HepG2 (cell line): ENCODE measurements around the gene LRRC74B. TPM values are rescaled to one million over a fixed set of nuclear protein-coding genes. Genes with fewer than 3 reads are reported as not detected.
A peak's percentile ranks its signal among the peaks of the same experiment; 100 is the strongest.

Experiments
- DMAP1 ChIP-seq: IDR thresholded peaks from 2 replicates; pipeline ENCODE4 v1.6.1; 2016
- HINFP ChIP-seq: sonication (generic); formaldehyde crosslinking; IDR thresholded peaks from 2 replicates; pipeline ENCODE4 v1.4.0; 2020; ENCODE audit warnings: low read depth, mild to moderate bottlenecking, missing genetic modification reagents
- HMG20A ChIP-seq: IDR thresholded peaks from 2 replicates; pipeline ENCODE4 v1.6.1; 2016; ENCODE audit warnings: borderline replicate concordance
- HOXA9 ChIP-seq: sonication (generic); formaldehyde crosslinking; IDR thresholded peaks from 2 replicates; pipeline ENCODE4 v1.8.1; 2022; ENCODE audit warnings: missing genetic modification reagents, mild to moderate bottlenecking, moderate library complexity, borderline replicate concordance
- NBN ChIP-seq: fragments of 450-650 bp; conservative IDR thresholded peaks from 2 replicates; pipeline ENCODE4 v1.6.1; 2017
- NFKBIZ ChIP-seq: IDR thresholded peaks from 2 replicates; pipeline ENCODE4 v1.6.1; 2018; ENCODE audit warnings: missing genetic modification reagents, missing compliant biosample characterization
- PRMT3 ChIP-seq: sonication (generic); formaldehyde crosslinking; IDR thresholded peaks from 2 replicates; pipeline ENCODE4 v1.8.1; 2022; ENCODE audit warnings: low read depth, mild to moderate bottlenecking, moderate library complexity, missing genetic modification reagents, borderline replicate concordance
- RARA ChIP-seq: IDR thresholded peaks from 2 replicates; pipeline ENCODE4 v1.6.1; 2016; ENCODE audit warnings: missing genetic modification reagents, missing compliant biosample characterization
- RBFOX2 ChIP-seq: fragments of 200-400 bp; formaldehyde crosslinking; IDR thresholded peaks from 2 replicates; pipeline ENCODE4 v1.6.1; 2017; ENCODE audit warnings: low read depth, mild to moderate bottlenecking, low read length
- SIN3A ChIP-seq: IDR thresholded peaks from 2 replicates; pipeline ENCODE4 v1.6.1; 2011; ENCODE audit warnings: low read depth, mild to moderate bottlenecking, control low read depth, low read length, borderline replicate concordance
- SRF ChIP-seq: IDR thresholded peaks from 2 replicates; pipeline ENCODE4 v1.6.1; 2011; ENCODE audit warnings: mild to moderate bottlenecking, low read depth, low read length, moderate library complexity
- TEAD3 ChIP-seq: optimal IDR thresholded peaks from 2 replicates; pipeline ENCODE3; 2016; ENCODE audit warnings: borderline replicate concordance
- TRIM22 ChIP-seq: fragments of 450-650 bp; IDR thresholded peaks from 2 replicates; pipeline ENCODE4 v1.6.1; 2017
- U2AF2 ChIP-seq: fragments of 200-400 bp; formaldehyde crosslinking; IDR thresholded peaks from 2 replicates; pipeline ENCODE4 v1.6.1; 2017; ENCODE audit warnings: low read depth, mild to moderate bottlenecking, low read length
- ZBTB25 ChIP-seq: IDR thresholded peaks from 2 replicates; pipeline ENCODE4 v1.6.1; 2018; ENCODE audit warnings: missing genetic modification reagents
- ZMYM3 ChIP-seq: sonication (generic); formaldehyde crosslinking; IDR thresholded peaks from 2 replicates; pipeline ENCODE4 v1.5.1; 2020; ENCODE audit warnings: mild to moderate bottlenecking, missing genetic modification reagents
- ZNF547 ChIP-seq: sonication (generic); formaldehyde crosslinking; IDR thresholded peaks from 2 replicates; pipeline ENCODE4 v1.5.1; 2020; ENCODE audit warnings: mild to moderate bottlenecking, missing genetic modification reagents
- ZNF841 ChIP-seq: sonication (generic); formaldehyde crosslinking; IDR thresholded peaks from 2 replicates; pipeline ENCODE4 v1.8.1; 2023; ENCODE audit warnings: missing genetic modification reagents, borderline replicate concordance
- polyA plus RNA-seq, 8 experiments: library from polyadenylated mRNA; depleted of rRNA in 3 of 8; stranded (reverse) in 7 of 8; unstranded in 1 of 8; fragments of >200 nt; fragmentation: Illumina TruSeq in 4 of 8; extraction: Trizol in 4 of 8; gene quantifications; 2 replicates each; pipeline versions ENCODE4 v1.2.1 to v1.2.3, GENCODE V29; 2011 to 2016; ENCODE audit warnings: low read depth in 4 of 8, missing spikeins in 1 of 8, mixed read lengths in 1 of 8; ENCODE audit not compliant: insufficient read depth in 1 of 8
- total RNA-seq, 5 experiments: library from RNA; depleted of rRNA; stranded (reverse); fragments of >200 nt; fragmentation: Illumina TruSeq; extraction: Trizol; gene quantifications; 2 replicates each; pipeline ENCODE4 v1.2.3, GENCODE V29; 2016; ENCODE audit warnings: low read depth in 1 of 5
- TF ChIP-seq, protein P1 (sequence below): sonication (generic); formaldehyde crosslinking; IDR thresholded peaks from 2 replicates; pipeline ENCODE4 v1.4.0; 2020; ENCODE audit warnings: mild to moderate bottlenecking, missing genetic modification reagents
- TF ChIP-seq, protein P2 (sequence below), 2 experiments: sonication (generic) in 1 of 2; formaldehyde crosslinking in 1 of 2; IDR thresholded peaks; 2 replicates each; pipeline versions ENCODE4 v1.4.0 to v1.6.1; 2018 to 2020; ENCODE audit warnings: missing genetic modification reagents in 2 of 2, borderline replicate concordance in 1 of 2, low read depth in 1 of 2, mild to moderate bottlenecking in 1 of 2, missing biosample characterization in 1 of 2
- TF ChIP-seq, protein P3 (sequence below): IDR thresholded peaks from 2 replicates; pipeline ENCODE4 v1.6.1; 2016; ENCODE audit warnings: control low read depth

The LRRC74B gene
- total and polyA plus RNA-seq, 2 of the 13 experiments (the other 11 are each of a cell fraction or from before 2014, with no cell fraction given): not detected

- TF ChIP-seq, protein P1, sequence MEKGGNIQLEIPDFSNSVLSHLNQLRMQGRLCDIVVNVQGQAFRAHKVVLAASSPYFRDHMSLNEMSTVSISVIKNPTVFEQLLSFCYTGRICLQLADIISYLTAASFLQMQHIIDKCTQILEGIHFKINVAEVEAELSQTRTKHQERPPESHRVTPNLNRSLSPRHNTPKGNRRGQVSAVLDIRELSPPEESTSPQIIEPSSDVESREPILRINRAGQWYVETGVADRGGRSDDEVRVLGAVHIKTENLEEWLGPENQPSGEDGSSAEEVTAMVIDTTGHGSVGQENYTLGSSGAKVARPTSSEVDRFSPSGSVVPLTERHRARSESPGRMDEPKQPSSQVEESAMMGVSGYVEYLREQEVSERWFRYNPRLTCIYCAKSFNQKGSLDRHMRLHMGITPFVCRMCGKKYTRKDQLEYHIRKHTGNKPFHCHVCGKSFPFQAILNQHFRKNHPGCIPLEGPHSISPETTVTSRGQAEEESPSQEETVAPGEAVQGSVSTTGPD: no peak
- TF ChIP-seq RBFOX2 (peak; percentile 95), TEAD3 (peak; percentile 76), DMAP1 (peak; percentile 83; the same call in 1 of the 2 replicates), HMG20A (CRISPR knock-in tag) (peak; percentile 7; the same call in 1 of the 2 replicates), U2AF2 (no peak), ZNF841 (CRISPR knock-in tag) (no peak), ZNF547 (CRISPR knock-in tag) (peak; percentile 70), TRIM22 (no peak), ZBTB25 (peak; percentile 86), PRMT3 (CRISPR knock-in tag) (peak; percentile 77), SIN3A (peak; percentile 88; the same call in 1 of the 2 replicates), HOXA9 (CRISPR knock-in tag) (peak; percentile 67; the same call in 1 of the 2 replicates), SRF (peak; percentile 15; the same call in 1 of the 2 replicates), ZMYM3 (CRISPR knock-in tag) (no peak), NFKBIZ (CRISPR knock-in tag) (0 out of 2 replicates have a peak, but pooled peaks have one; percentile 26), RARA (CRISPR knock-in tag) (peak; percentile 43), HINFP (peak; percentile 42; the same call in 1 of the 2 replicates), NBN (no peak)
- TF ChIP-seq, protein P2, sequence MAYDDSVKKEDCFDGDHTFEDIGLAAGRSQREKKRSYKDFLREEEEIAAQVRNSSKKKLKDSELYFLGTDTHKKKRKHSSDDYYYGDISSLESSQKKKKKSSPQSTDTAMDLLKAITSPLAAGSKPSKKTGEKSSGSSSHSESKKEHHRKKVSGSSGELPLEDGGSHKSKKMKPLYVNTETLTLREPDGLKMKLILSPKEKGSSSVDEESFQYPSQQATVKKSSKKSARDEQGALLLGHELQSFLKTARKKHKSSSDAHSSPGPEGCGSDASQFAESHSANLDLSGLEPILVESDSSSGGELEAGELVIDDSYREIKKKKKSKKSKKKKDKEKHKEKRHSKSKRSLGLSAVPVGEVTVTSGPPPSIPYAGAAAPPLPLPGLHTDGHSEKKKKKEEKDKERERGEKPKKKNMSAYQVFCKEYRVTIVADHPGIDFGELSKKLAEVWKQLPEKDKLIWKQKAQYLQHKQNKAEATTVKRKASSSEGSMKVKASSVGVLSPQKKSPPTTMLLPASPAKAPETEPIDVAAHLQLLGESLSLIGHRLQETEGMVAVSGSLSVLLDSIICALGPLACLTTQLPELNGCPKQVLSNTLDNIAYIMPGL (CRISPR knock-in tag; IDR thresholded peaks at IDR 0.05; ENCODE audit: borderline replicate concordance in 1 of 2, low read depth in 1 of 2): no peak; a peak in 1 of 4 replicates
- TF ChIP-seq, protein P3, sequence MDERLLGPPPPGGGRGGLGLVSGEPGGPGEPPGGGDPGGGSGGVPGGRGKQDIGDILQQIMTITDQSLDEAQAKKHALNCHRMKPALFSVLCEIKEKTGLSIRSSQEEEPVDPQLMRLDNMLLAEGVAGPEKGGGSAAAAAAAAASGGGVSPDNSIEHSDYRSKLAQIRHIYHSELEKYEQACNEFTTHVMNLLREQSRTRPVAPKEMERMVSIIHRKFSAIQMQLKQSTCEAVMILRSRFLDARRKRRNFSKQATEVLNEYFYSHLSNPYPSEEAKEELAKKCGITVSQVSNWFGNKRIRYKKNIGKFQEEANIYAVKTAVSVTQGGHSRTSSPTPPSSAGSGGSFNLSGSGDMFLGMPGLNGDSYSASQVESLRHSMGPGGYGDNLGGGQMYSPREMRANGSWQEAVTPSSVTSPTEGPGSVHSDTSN (CRISPR knock-in tag): no peak
These were observed 44.0 kb upstream of the LRRC74B start, which contains the start of gene THAP7 (continued) for GRCh38 chr22:21001601-21002325.
